LNCAP (cell line): Measurements from ENCODE around the gene LIPC.
A peak's percentile ranks its signal among the peaks of the same experiment; 100 is the strongest.

Experiments used
- TF ChIP-seq, protein P1 (sequence below): fragments of 450-650 bp; IDR thresholded peaks from 2 replicates; pipeline ENCODE4 v1.5.1; 2017; ENCODE audit warnings: mild to moderate bottlenecking

Gene LIPC

DNA sequence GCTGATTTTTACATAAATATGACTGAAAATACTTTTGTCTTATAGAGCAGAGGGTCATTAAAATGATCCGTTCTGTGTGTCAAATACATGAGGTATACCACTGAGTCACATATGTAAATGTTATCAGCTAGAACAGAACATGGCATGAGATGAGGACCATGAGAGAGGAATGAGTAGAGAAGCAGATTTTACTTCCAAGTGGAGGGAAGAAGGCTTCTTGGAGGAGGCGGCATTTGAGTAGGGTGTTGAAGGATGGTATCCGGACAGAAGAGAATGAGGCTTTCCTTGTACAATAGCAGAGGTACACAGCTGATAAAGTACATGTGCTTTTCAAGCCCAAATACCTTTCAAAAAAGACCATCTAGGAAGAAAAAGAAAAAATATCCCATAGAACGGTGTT, 4.8 kb downstream of the LIPC start:
- TF ChIP-seq, protein P1, sequence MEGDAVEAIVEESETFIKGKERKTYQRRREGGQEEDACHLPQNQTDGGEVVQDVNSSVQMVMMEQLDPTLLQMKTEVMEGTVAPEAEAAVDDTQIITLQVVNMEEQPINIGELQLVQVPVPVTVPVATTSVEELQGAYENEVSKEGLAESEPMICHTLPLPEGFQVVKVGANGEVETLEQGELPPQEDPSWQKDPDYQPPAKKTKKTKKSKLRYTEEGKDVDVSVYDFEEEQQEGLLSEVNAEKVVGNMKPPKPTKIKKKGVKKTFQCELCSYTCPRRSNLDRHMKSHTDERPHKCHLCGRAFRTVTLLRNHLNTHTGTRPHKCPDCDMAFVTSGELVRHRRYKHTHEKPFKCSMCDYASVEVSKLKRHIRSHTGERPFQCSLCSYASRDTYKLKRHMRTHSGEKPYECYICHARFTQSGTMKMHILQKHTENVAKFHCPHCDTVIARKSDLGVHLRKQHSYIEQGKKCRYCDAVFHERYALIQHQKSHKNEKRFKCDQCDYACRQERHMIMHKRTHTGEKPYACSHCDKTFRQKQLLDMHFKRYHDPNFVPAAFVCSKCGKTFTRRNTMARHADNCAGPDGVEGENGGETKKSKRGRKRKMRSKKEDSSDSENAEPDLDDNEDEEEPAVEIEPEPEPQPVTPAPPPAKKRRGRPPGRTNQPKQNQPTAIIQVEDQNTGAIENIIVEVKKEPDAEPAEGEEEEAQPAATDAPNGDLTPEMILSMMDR, result no peak

DNA sequence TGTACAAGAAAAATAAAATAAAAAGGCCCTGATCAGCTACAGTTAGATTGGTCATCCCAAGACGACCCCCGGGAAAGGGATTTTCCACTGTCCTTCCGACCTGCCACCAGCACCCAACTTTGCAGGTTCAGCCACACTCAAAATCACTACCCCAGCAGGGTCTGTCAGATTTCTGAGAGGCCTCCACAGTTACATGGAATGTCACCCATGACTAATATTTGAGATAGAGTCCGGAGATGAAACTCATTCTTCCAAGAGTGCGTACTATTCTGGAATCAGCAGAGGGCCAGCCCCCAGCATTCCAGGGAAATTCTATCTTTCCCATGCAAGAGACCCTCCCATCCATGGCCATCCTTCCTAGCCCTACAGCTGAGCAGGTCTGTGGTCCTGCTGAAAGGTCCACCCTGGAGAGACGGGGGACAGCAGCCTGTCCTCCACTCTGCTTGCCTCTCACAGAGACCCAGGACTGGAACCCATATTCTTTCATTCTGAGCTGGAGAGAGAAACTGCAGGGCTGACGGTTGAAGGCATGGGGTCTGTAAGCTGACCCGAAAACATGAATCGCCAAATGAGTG, 5.8 kb downstream of the LIPC start:
- TF ChIP-seq, protein P1, result no peak

DNA sequence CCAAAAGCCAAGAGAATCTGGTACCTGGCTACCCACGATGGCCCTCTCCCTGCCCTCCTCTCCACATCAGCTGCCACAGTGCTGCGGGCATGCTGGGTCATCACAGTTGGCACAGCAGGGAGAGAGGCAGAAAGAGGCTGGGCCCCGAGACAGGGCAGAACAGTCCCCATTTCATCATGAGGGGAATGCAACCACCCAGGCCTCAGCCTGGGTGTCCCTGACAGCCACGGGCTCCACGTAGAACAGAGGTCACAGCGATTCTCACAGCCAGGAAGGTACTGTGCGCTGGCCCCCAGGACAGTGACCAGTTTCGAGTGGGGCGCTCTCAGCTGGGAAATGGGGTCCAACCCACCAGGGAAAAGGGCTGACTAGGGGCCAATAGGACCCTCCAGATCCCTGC, 6.3 kb downstream of the LIPC start:
- TF ChIP-seq, protein P1, result no peak

DNA sequence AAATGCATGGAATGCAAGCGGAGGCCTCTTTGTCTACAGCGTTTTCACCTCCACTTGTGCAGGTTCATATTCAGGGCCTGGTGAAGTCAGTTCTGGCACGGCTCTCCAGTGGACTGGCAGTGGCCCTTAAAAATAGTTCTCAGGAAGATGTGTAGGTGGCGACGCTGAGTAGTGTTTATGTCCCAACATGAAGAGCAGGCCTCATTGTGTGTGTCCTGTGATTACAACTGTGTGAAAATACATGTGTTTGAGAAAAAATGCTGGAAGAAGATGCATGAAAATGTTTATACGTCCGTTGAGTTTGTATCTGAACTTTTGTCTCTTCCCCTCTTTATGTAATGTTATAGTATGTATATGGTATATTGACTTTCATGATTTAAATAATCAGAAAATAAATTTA, 7.2 kb downstream of the LIPC start:
- TF ChIP-seq, protein P1, result peak; percentile 48; the same call in 1 of the 2 replicates

DNA sequence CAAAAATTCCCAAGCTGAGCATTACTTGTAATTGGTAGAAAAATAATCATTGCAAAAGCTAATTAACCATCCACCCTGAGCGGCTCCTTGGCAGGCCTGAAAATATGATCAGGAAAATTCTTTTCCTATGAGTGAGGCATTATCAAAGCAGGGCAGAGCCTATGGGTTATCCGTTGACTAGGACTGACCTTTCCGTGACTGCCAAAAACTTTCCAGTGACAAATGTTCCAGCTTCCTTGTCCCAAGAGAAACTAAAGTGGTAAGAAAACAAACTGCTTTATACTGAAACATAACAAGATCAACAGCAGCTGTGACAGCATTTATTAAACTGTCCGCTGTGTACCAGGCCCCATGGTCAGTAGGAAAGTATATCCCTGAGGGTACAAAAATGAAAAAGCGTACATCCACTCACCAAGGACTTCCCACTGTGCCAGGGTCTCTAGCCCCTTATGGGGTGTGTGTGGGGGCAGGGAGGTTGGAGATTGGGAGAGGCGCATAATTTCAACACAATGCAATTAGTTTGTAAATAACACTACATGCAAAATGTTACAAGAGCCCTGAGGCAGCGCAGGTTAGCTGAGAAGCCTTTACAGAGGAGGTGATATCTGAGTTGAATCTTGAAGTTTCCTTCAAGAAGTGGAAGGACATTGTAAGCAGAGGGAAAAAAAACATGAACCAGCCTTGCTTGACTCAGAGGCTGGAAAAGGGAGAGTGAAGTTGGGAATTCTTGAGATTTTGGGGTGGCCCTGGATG, 8.5 kb downstream of the LIPC start:
- TF ChIP-seq, protein P1, result no peak

DNA sequence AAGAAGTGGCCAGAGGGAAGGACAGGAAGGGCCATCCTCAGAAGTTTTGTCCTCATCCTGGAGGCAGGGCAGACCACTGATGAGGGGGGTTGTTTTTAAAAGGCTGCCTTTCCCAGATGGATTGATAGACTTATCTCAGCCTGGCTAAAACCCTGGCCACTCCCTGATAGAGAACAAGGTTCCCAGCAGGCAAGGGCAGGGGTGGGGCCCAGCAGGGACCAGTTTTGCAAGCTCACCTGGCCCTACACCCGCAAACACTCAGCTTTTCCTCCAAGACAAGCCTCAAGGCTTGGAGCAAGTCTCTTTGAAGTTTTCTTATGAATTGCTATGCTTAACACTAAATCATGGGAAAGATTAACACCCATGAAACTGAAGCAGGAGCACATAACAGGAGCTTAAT, 9.1 kb downstream of the LIPC start:
- TF ChIP-seq, protein P1, result no peak

DNA sequence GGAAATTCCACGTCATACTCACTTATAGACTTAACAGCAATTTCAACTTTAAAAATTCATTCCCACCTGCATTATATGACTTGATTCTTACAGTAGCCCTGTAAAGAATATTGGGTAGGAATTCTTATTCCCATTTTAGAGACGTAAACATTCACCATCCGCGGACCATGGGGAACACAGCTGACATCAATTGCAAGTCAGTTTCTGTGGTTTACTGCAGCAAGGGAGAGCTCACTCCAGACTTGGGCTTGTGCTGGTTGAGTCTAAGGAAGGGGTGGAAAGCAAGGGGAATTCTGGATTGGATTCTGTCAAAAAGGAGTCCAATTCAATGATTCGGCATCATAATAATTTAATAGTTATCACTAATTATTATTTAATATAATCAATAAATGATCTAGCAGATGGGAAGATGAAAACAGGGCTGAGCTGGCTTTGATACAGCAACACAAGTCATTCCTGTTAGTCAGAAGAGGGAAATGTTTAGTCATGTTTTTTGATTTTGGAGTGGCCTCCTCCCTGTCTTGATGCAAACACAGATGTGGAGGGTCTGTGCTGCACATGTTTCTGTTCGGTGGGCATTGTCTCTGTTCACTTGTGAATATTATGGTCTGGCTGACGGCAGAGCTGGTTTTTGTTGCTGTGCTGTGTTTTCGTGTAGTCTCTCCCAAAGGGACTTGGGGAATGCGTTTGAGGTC, 9.7 kb downstream of the LIPC start:
- TF ChIP-seq, protein P1, result no peak
